Measurements from ENCODE around the gene CHST11.

DNA sequence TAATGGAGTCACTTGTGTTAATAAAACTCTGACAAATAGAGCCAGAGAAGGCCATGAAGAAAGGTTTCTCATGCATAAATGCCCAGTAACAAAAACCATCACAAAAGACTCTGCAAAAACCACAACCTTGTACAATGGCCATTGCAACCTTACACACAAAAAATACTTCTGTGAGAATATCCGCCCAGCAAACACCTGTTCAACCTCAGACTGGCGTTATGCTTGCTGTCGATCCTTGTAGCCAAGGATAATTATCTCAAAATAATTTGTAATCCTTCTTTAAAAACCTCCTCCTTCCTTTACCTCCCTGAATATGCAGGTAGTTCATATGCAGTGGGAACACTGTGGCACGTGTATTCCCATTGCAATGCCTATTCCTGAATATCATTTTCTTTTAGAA lies 344.3 kb downstream of the CHST11 start:
- TF ChIP-seq, protein P1, sequence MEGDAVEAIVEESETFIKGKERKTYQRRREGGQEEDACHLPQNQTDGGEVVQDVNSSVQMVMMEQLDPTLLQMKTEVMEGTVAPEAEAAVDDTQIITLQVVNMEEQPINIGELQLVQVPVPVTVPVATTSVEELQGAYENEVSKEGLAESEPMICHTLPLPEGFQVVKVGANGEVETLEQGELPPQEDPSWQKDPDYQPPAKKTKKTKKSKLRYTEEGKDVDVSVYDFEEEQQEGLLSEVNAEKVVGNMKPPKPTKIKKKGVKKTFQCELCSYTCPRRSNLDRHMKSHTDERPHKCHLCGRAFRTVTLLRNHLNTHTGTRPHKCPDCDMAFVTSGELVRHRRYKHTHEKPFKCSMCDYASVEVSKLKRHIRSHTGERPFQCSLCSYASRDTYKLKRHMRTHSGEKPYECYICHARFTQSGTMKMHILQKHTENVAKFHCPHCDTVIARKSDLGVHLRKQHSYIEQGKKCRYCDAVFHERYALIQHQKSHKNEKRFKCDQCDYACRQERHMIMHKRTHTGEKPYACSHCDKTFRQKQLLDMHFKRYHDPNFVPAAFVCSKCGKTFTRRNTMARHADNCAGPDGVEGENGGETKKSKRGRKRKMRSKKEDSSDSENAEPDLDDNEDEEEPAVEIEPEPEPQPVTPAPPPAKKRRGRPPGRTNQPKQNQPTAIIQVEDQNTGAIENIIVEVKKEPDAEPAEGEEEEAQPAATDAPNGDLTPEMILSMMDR (IDR thresholded peaks at IDR 0.05; ENCODE audit: borderline replicate concordance, extremely low read depth, low read length, poor library complexity, severe bottlenecking): no peak
- no peak for TF ChIP-seq EZH2 (IDR thresholded peaks at IDR 0.05; ENCODE audit: borderline replicate concordance, low read depth, low read length, severe bottlenecking)

Measured in DND-41 (cell line).